Lung (tissue), 12 donors: ENCODE results near the gene NOS3. TPM values are rescaled to one million over a fixed set of nuclear protein-coding genes. Genes with fewer than 3 reads are reported as not detected.
A peak's percentile ranks its signal among the peaks of the same experiment; 100 is the strongest.

Experiments
- ATAC-seq: fragments of 200-7000 bp; cut with Tn5 transposase; one replicate; pipeline ENCODE4 v1.9.1; 2020; ENCODE audit warnings: moderate number of reproducible peaks; ENCODE audit not compliant: insufficient read depth, low FRiP score
- DNase-seq, 3 donors: peaks; one replicate each; pipeline ENCODE4 v3.0.0-alpha.2; 2013 to 2017
- H3K27ac ChIP-seq, 2 donors: one replicate each; pipeline ENCODE4 v1.5.1; 2013; ENCODE audit warnings: mild to moderate bottlenecking in 2 of 2, moderate library complexity in 2 of 2, control low read depth in 1 of 2, inconsistent platforms in 1 of 2, low read depth in 1 of 2, low read length in 1 of 2
- H3K27me3 ChIP-seq, 3 donors: one replicate each; pipeline ENCODE4 v1.5.1; 2013; ENCODE audit warnings: low read length in 2 of 3; ENCODE audit not compliant: control insufficient read depth in 3 of 3, insufficient read depth in 3 of 3
- H3K36me3 ChIP-seq, 4 donors: one replicate each; pipeline ENCODE4 v1.5.1; 2013; ENCODE audit warnings: low read length in 4 of 4, mild to moderate bottlenecking in 1 of 4, moderate library complexity in 1 of 4; ENCODE audit not compliant: control insufficient read depth in 4 of 4, insufficient read depth in 4 of 4
- H3K4me1 ChIP-seq, 5 donors: one replicate each; pipeline ENCODE4 v1.5.1; 2013; ENCODE audit warnings: low read length in 5 of 5, mild to moderate bottlenecking in 2 of 5, moderate library complexity in 1 of 5; ENCODE audit not compliant: control insufficient read depth in 5 of 5, insufficient read depth in 5 of 5
- H3K4me3 ChIP-seq: one replicate; pipeline ENCODE4 v1.5.1; 2013; ENCODE audit warnings: mild to moderate bottlenecking, control low read depth, moderate library complexity
- H3K9ac ChIP-seq, 2 donors: one replicate each; pipeline ENCODE4 v1.5.1; 2013; ENCODE audit warnings: low read length in 2 of 2, control low read depth in 1 of 2; ENCODE audit not compliant: insufficient read depth in 1 of 2
- H3K9me3 ChIP-seq, 4 donors: one replicate each; pipeline ENCODE4 v1.5.1; 2013; ENCODE audit warnings: low read length in 3 of 4, mild to moderate bottlenecking in 1 of 4, moderate library complexity in 1 of 4; ENCODE audit not compliant: control insufficient read depth in 4 of 4, insufficient read depth in 3 of 4
- CTCF ChIP-seq: IDR thresholded peaks from 2 replicates; pipeline ENCODE4 v1.5.1; 2012; ENCODE audit warnings: mild to moderate bottlenecking; ENCODE audit errors: control extremely low read depth, extremely low read depth
- WGBS, 2 donors: extraction: QIAGEN DNeasy Blood & Tissue Kit; methylation state at CpG; one replicate each; pipeline ENCODE4 v1.1.7; 2013; 5-methylcytosine and 5-hydroxymethylcytosine counted together
- polyA plus RNA-seq, 2 donors: library from polyadenylated mRNA; stranded (reverse); fragments of 200-250 nt; gene quantifications; one replicate each; pipeline ENCODE4 v1.2.1, GENCODE V29; 2013
- total RNA-seq, 2 donors: library from RNA; depleted of rRNA in 1 of 2; stranded (reverse); fragments of >200 nt in 1 of 2; gene quantifications; one replicate each; pipeline ENCODE4 v1.2.1, GENCODE V29; 2014 to 2021
- donor health status: control.
- donor health status: control.
- donor health status: Bipolar disorder and iron deficiency.
- donor health status: healthy.
- donor health status: DM: yes; HTN: yes; CAD: no.

Gene NOS3
- total and polyA plus RNA-seq, 4 donors, result 9.3 to 31.0 (median 11.9) TPM

- no peak overlapping the region for H3K27ac ChIP-seq
- peaks cover 0 to 6% (median 1%) of the 10 kb centered on the region in 4 donors for H3K36me3 ChIP-seq
- no peaks in the 10 kb centered on the region for H3K9me3 ChIP-seq
- H3K4me3 ChIP-seq, result no peak overlapping the region
- DNase-seq (no peak), ATAC-seq (no peak)
- no peak for TF ChIP-seq CTCF
- H3K9ac ChIP-seq, result no peak overlapping the region
- H3K4me1 ChIP-seq, result peaks cover 0 to 26% (median 5%) of the 10 kb centered on the region in 5 donors
- peaks cover 0 to 5% (median 0%) of the 10 kb centered on the region in 3 donors for H3K27me3 ChIP-seq
- WGBS, 2 donors, result 90 to 94% methylated on average over 38 of the region's 38 CpGs
These were observed 58.2 kb downstream of the NOS3 start for GRCh38 chr7:151048911-151049463.

- Histone ChIP-seq H3K4me3 (no peak overlapping the region), H3K4me1 (peaks cover 0 to 24% (median 5%) of the 10 kb centered on the region in 5 donors), H3K9ac (no peak overlapping the region), H3K27ac (no peak overlapping the region), H3K9me3 (no peaks in the 10 kb centered on the region), H3K36me3 (peaks cover 0 to 3% (median 0%) of the 10 kb centered on the region in 4 donors), H3K27me3 (peaks cover 0 to 5% (median 0%) of the 10 kb centered on the region in 3 donors)
- ATAC-seq (peak; percentile 54), DNase-seq (peak; percentile 73 to 85 (median 78))
- 0 to 3% methylated on average over 43 to 50 of the region's 50 CpGs for WGBS, 2 donors
- no peak for TF ChIP-seq CTCF
These were observed 60.3 kb downstream of the NOS3 start for GRCh38 chr7:151051108-151051507.

DNA sequence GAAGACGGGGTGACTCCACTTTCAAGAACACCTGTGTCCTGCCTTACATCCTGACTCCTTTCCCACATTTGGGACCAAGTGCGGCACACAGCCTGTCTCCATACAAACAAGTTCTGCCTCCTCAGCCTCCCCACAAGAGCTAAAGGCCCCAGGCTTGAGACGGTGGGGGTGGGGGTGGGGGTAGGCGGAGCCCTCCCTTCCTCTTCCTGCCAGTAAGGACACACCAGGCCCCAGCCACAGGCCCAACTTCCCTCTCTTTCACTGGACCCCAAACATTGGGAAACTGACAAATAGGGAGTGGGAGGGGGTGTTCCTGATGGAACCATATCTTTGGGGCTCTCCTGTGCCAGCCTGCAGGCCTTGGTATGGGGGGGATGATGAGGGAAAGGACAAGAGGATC, 62.3 kb downstream of the NOS3 start:
- ATAC-seq, result no peak
- H3K9ac ChIP-seq, result no peak overlapping the region
- no peak overlapping the region for H3K27ac ChIP-seq
- no peak overlapping the region for H3K4me3 ChIP-seq
- no peak for DNase-seq
- H3K27me3 ChIP-seq, result peaks cover 0 to 5% (median 0%) of the 10 kb centered on the region in 3 donors
- 41 to 65% methylated on average over 4 of the region's 4 CpGs for WGBS, 2 donors
- no peak for TF ChIP-seq CTCF
- no peaks in the 10 kb centered on the region for H3K9me3 ChIP-seq
- no peaks in the 10 kb centered on the region for H3K36me3 ChIP-seq
- H3K4me1 ChIP-seq, result peaks cover 0 to 16% (median 9%) of the 10 kb centered on the region in 5 donors

- Histone ChIP-seq H3K4me1 (peaks cover 0 to 19% (median 13%) of the 10 kb centered on the region in 5 donors), H3K27me3 (peaks cover 0 to 5% (median 0%) of the 10 kb centered on the region in 3 donors), H3K9ac (no peak overlapping the region), H3K4me3 (no peak overlapping the region), H3K27ac (no peak overlapping the region), H3K36me3 (no peaks in the 10 kb centered on the region), H3K9me3 (no peaks in the 10 kb centered on the region)
- ATAC-seq (no peak), DNase-seq (no peak)
- no peak for TF ChIP-seq CTCF
- WGBS, 2 donors, result 89 to 98% methylated on average over 8 of the region's 8 CpGs
These were observed 62.9 kb downstream of the NOS3 start for GRCh38 chr7:151053751-151054150.
